Prostate gland (tissue), 2 donors: ENCODE results near the gene HIF1AN. TPM values are rescaled to one million over a fixed set of nuclear protein-coding genes. Genes with fewer than 3 reads are reported as not detected.
A peak's percentile ranks its signal among the peaks of the same experiment; 100 is the strongest.

ENCODE experiments used
- DNase-seq: peaks from one replicate; pipeline ENCODE4 v3.0.0-alpha.2; 2019; ENCODE audit warnings: low spot score
- H3K27ac ChIP-seq, 2 donors: fragments of 200-600 bp; sonication (generic); 2 replicates each; pipeline ENCODE4 v1.5.1; 2017 to 2019
- H3K27me3 ChIP-seq: fragments of 200-600 bp; sonication (generic); replicated peaks from 2 replicates; pipeline ENCODE4 v1.5.1; 2019; ENCODE audit not compliant: insufficient read depth
- H3K36me3 ChIP-seq, 2 donors: fragments of 200-600 bp; sonication (generic); 1 replicate in 1 of 2; 2 replicates in 1 of 2; pipeline versions ENCODE4 v1.5.1 to v1.8.1; 2017 to 2019
- H3K4me1 ChIP-seq: fragments of 200-600 bp; sonication (generic); replicated peaks from 2 replicates; pipeline ENCODE4 v1.5.1; 2019
- H3K4me3 ChIP-seq, 2 donors: fragments of 200-600 bp; sonication (generic); 2 replicates each; pipeline ENCODE4 v1.5.1; 2017 to 2019
- H3K9me3 ChIP-seq: fragments of 200-600 bp; sonication (generic); 2 replicates; pipeline ENCODE4 v1.5.1; 2017
- POLR2A ChIP-seq: fragments of 450-650 bp; IDR thresholded peaks from one replicate; pipeline ENCODE4 v1.6.1; 2016; ENCODE audit warnings: antibody characterized with exemption, mild to moderate bottlenecking
- POLR2AphosphoS5 ChIP-seq: sonication (generic); formaldehyde crosslinking; IDR thresholded peaks from one replicate; pipeline ENCODE4 v1.6.1; 2017; ENCODE audit warnings: antibody characterized with exemption
- WGBS: methylation state at CpG from one replicate; pipeline ENCODE4 v1.1.5; 2018; 5-methylcytosine and 5-hydroxymethylcytosine counted together
- intact Hi-C: fragments of 100-400 bp; cut with DNase I; formaldehyde crosslinking; loops from one replicate; pipeline ENCODE4 v1.14.2; 2022
- total RNA-seq, 2 donors: library from RNA; depleted of rRNA; stranded (reverse); fragments of >200 nt; gene quantifications; one replicate each; pipeline ENCODE4 v1.1.0, GENCODE V29; 2016
- TF ChIP-seq, protein P1 (sequence below), 4 experiments: fragments of 200-600 bp in 2 of 4; fragments of 450-650 bp in 2 of 4; sonication (generic) in 2 of 4; IDR thresholded peaks; 1 replicate in 3 of 4; 2 replicates in 1 of 4; pipeline ENCODE4 v1.5.1; 2016 to 2019; ENCODE audit warnings: antibody characterized with exemption in 4 of 4, mild to moderate bottlenecking in 2 of 4, moderate library complexity in 2 of 4

HIF1AN gene
- total RNA-seq, 2 donors from 2014 or later: 10.8 to 30.2 TPM

- WGBS: 92% methylated on average over 4 of the region's 4 CpGs
- DNase-seq: no peak
- TF ChIP-seq, protein P1, sequence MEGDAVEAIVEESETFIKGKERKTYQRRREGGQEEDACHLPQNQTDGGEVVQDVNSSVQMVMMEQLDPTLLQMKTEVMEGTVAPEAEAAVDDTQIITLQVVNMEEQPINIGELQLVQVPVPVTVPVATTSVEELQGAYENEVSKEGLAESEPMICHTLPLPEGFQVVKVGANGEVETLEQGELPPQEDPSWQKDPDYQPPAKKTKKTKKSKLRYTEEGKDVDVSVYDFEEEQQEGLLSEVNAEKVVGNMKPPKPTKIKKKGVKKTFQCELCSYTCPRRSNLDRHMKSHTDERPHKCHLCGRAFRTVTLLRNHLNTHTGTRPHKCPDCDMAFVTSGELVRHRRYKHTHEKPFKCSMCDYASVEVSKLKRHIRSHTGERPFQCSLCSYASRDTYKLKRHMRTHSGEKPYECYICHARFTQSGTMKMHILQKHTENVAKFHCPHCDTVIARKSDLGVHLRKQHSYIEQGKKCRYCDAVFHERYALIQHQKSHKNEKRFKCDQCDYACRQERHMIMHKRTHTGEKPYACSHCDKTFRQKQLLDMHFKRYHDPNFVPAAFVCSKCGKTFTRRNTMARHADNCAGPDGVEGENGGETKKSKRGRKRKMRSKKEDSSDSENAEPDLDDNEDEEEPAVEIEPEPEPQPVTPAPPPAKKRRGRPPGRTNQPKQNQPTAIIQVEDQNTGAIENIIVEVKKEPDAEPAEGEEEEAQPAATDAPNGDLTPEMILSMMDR (IDR thresholded peaks at IDR 0.05): no peak
- no peak for TF ChIP-seq POLR2A
- no peak for TF ChIP-seq POLR2AphosphoS5
- Histone ChIP-seq H3K36me3 (no peaks in the 10 kb centered on the region), H3K9me3 (no peaks in the 10 kb centered on the region), H3K4me3 (no peak overlapping the region), H3K27ac (no peak overlapping the region), H3K27me3 (no peaks in the 10 kb centered on the region), H3K4me1 (no peaks in the 10 kb centered on the region)
- intact Hi-C loops: no loop called here
Measured at GRCh38 chr10:100600218-100600617, 64.5 kb downstream of the HIF1AN start.

DNA sequence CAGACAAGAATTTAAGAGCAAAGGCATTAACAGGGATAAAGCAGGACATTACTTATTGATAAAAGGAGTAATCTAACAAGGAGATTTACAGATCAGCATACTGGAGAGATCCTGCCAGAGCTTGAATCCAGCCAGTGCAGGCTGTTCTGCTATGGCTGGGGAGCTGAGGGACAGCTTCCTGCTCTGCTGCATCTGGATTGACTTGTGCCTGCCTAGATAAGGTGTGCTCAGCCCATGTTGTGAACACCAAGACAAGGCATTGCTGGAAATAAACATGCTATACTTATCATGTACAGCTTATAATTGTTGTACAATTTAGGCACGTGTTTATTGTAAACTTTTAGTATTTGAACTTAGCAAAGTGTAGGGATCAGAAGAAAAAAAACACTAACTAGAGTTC is 71.7 kb downstream of the HIF1AN start:
- Histone ChIP-seq H3K27me3 (no peaks in the 10 kb centered on the region), H3K9me3 (no peaks in the 10 kb centered on the region), H3K4me3 (no peak overlapping the region), H3K4me1 (no peaks in the 10 kb centered on the region), H3K36me3 (no peaks in the 10 kb centered on the region), H3K27ac (no peak overlapping the region)
- DNase-seq: no peak
- TF ChIP-seq POLR2AphosphoS5: peak; percentile 19
- TF ChIP-seq POLR2A: no peak
- WGBS: 44% methylated on average over 1 of the region's 1 CpG
- intact Hi-C loops: no loop called here

Other genes with a start within 250 kb of the HIF1AN start
- gene BLOC1S2, start 249.3 kb upstream of the HIF1AN start, total RNA-seq: 10 to 100 TPM; 21.1 to 33.8 TPM
- under 1 TPM; 0.09 to 0.34 TPM for gene PKD2L1, start 205.7 kb upstream of the HIF1AN start, total RNA-seq
- 100 to 1,000 TPM in 1 of 2 donors, 10 to 100 TPM in 1; 95.5 to 179 TPM for gene SCD, start 188.7 kb upstream of the HIF1AN start, total RNA-seq
- gene WNT8B, start 72.9 kb upstream of the HIF1AN start, total RNA-seq: 1 to 10 TPM in 1 of 2 donors, under 1 TPM in 1; 0.40 to 1.8 TPM
- 10 to 100 TPM; 10.5 to 17.3 TPM for gene SEC31B, start 16.1 kb upstream of the HIF1AN start, total RNA-seq
- gene NDUFB8, start 6.1 kb upstream of the HIF1AN start, total RNA-seq: 100 to 1,000 TPM; 195 to 222 TPM
- gene PAX2, start 209.6 kb downstream of the HIF1AN start, total RNA-seq: under 1 TPM in 1 of 2 donors, not detected in 1; 0.91 TPM